Type B pancreatic cell (in vitro differentiated cells): ENCODE results near the gene RERGL. TPM values are rescaled to one million over a fixed set of nuclear protein-coding genes. Genes with fewer than 3 reads are reported as not detected.

Source experiments
- DNase-seq: peaks from one replicate; pipeline ENCODE4 v3.0.0; 2021; ENCODE audit warnings: mixed read lengths; ENCODE audit not compliant: unreplicated experiment; ENCODE audit errors: extremely low spot score
- H3K27ac Mint-ChIP-seq: 2 replicates; pipeline ENCODE4 v1.8.0; 2021; ENCODE audit warnings: mild to moderate bottlenecking, mixed read lengths
- H3K27me3 Mint-ChIP-seq: 2 replicates; pipeline ENCODE4 v1.8.0; 2021; ENCODE audit warnings: mixed read lengths
- H3K36me3 Mint-ChIP-seq: 2 replicates; pipeline ENCODE4 v1.8.0; 2021; ENCODE audit warnings: mixed read lengths
- H3K4me1 Mint-ChIP-seq: one replicate; pipeline ENCODE4 v1.8.0; 2021; ENCODE audit warnings: mixed read lengths; ENCODE audit not compliant: unreplicated experiment
- H3K4me3 Mint-ChIP-seq: 2 replicates; pipeline ENCODE4 v1.8.0; 2021; ENCODE audit warnings: mild to moderate bottlenecking, mixed read lengths
- H3K9me3 Mint-ChIP-seq: 2 replicates; pipeline ENCODE4 v1.8.0; 2021; ENCODE audit warnings: mixed read lengths
- CTCF ChIP-seq: fragments of 200-600 bp; sonication (generic); conservative IDR thresholded peaks from 2 replicates; pipeline ENCODE4 v1.5.0; 2021; ENCODE audit warnings: antibody characterized with exemption, mild to moderate bottlenecking
- total RNA-seq: library from RNA; stranded (reverse); gene quantifications from 2 replicates; pipeline ENCODE4 v1.2.1, GENCODE V29; 2021; ENCODE audit warnings: low replicate concordance

RERGL gene
- total RNA-seq, 1 donor from 2014 or later: 1.1 TPM

GRCh38 chr12:18120899-18121298 is 30.9 kb upstream of the RERGL start:
- H3K9me3 Mint-ChIP-seq: peaks cover 5% of the 10 kb centered on the region
- H3K4me3 Mint-ChIP-seq: no peak overlapping the region
- no peaks in the 10 kb centered on the region for H3K27me3 Mint-ChIP-seq
- no peak for DNase-seq
- no peaks in the 10 kb centered on the region for H3K4me1 Mint-ChIP-seq
- no peak overlapping the region for H3K27ac Mint-ChIP-seq
- peaks cover 4% of the 10 kb centered on the region for H3K36me3 Mint-ChIP-seq
- TF ChIP-seq CTCF: no peak

GRCh38 chr12:18108611-18109010 is 18.6 kb upstream of the RERGL start:
- H3K27ac Mint-ChIP-seq: no peak overlapping the region
- TF ChIP-seq CTCF: no peak
- no peaks in the 10 kb centered on the region for H3K36me3 Mint-ChIP-seq
- no peaks in the 10 kb centered on the region for H3K9me3 Mint-ChIP-seq
- H3K27me3 Mint-ChIP-seq: peaks cover 3% of the 10 kb centered on the region
- no peak for DNase-seq
- no peaks in the 10 kb centered on the region for H3K4me1 Mint-ChIP-seq
- no peak overlapping the region for H3K4me3 Mint-ChIP-seq

DNA sequence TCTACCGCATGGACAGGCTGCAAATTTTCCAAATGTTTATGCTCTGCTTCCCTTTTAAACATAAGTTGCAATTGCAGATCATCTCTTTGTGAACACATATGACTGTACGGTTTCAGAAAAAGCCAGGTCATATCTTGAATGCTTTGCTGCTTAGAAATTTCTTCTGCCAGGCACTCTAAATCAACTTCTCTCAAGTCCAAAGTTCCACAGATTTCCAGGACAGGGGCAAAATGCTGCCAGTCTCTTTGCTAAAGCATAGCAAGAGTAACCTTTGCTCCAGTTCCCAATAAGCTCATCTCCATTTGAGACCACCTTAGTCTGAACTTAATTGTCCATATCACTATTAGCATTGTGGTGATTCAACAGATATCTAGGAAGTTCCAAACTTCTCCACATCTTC is 13.6 kb upstream of the RERGL start:
- no peaks in the 10 kb centered on the region for H3K36me3 Mint-ChIP-seq
- no peak overlapping the region for H3K4me3 Mint-ChIP-seq
- no peaks in the 10 kb centered on the region for H3K27me3 Mint-ChIP-seq
- H3K9me3 Mint-ChIP-seq: peaks cover 5% of the 10 kb centered on the region
- H3K4me1 Mint-ChIP-seq: no peaks in the 10 kb centered on the region
- no peak overlapping the region for H3K27ac Mint-ChIP-seq
- no peak for TF ChIP-seq CTCF
- DNase-seq: no peak

DNA sequence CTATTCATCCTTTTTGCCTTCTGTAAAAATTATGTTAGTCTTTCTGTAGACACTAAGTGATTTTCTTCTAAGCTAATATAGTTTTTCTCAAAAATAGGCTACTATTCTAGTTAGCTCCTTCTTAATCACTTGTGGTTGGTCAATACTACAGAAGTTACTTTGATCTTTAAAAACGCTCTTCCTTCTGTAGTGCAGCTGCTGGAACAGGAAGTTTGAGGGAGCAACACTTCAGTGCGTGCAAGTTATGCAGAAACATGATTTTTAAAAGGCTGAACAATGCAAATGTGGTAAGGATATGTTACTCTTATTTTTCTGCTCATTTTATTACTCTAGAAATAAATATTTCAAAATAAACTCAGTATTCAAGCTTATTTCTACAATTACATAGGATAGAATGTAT is 11.1 kb upstream of the RERGL start:
- Mint-ChIP-seq H3K9me3 (peaks cover 5% of the 10 kb centered on the region), H3K4me1 (no peaks in the 10 kb centered on the region), H3K27ac (no peak overlapping the region), H3K27me3 (no peaks in the 10 kb centered on the region), H3K4me3 (no peak overlapping the region), H3K36me3 (no peaks in the 10 kb centered on the region)
- DNase-seq: no peak
- TF ChIP-seq CTCF: no peak

DNA sequence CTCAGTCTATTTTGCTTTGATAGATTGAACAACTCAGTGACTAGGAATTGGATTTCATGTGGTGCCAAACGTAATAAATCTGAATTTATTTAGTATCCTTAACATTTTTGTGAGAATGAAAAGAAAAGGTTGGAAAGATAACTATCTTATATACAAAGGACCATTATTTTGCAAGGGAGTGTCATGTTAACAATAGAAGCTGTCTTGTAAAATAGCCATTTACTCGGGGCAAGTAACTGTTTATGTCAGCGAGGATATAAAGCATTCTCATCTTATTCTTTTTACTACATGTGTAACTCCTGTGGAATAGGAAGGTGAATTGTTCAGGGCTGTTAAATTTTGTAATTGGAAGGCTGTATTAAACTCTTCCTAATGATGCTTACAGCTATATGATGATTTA is 5.9 kb downstream of the RERGL start:
- no peak overlapping the region for H3K27ac Mint-ChIP-seq
- no peaks in the 10 kb centered on the region for H3K27me3 Mint-ChIP-seq
- H3K4me1 Mint-ChIP-seq: no peaks in the 10 kb centered on the region
- H3K9me3 Mint-ChIP-seq: no peaks in the 10 kb centered on the region
- no peak for DNase-seq
- H3K36me3 Mint-ChIP-seq: no peaks in the 10 kb centered on the region
- TF ChIP-seq CTCF: no peak
- no peak overlapping the region for H3K4me3 Mint-ChIP-seq
